Ovary (tissue), 9 donors: ENCODE measurements around the gene GPR78. TPM values are rescaled to one million over a fixed set of nuclear protein-coding genes. Genes with fewer than 3 reads are reported as not detected.

Experiments
- DNase-seq, 5 donors: peaks; one replicate each; pipeline ENCODE4 v3.0.0-alpha.2; 2019 to 2020
- H3K27ac ChIP-seq, 2 donors: fragments of 200-600 bp; one replicate each; pipeline versions ENCODE4 v1.5.1 to v1.8.0; 2019 to 2022
- H3K27me3 ChIP-seq: fragments of 200-600 bp; one replicate; pipeline ENCODE4 v1.8.0; 2022
- H3K36me3 ChIP-seq: fragments of 200-600 bp; sonication (generic); one replicate; pipeline ENCODE4 v1.5.1; 2019
- H3K4me1 ChIP-seq: one replicate; pipeline ENCODE4 v1.8.1; 2013; ENCODE audit warnings: mild to moderate bottlenecking, moderate library complexity; ENCODE audit not compliant: insufficient read depth
- H3K4me3 ChIP-seq: fragments of 200-600 bp; sonication (generic); one replicate; pipeline ENCODE4 v1.5.1; 2017
- H3K9me3 ChIP-seq, 2 donors: fragments of 200-600 bp in 1 of 2; sonication (generic) in 1 of 2; one replicate each; pipeline versions ENCODE4 v1.5.1 to v1.8.1; 2013 to 2019; ENCODE audit warnings: mild to moderate bottlenecking in 1 of 2, moderate library complexity in 1 of 2
- EP300 ChIP-seq: sonication (generic); formaldehyde crosslinking; IDR thresholded peaks from one replicate; pipeline ENCODE4 v1.6.1; 2017; ENCODE audit warnings: antibody characterized with exemption
- POLR2A ChIP-seq: fragments of 450-650 bp; IDR thresholded peaks from one replicate; pipeline ENCODE4 v1.6.1; 2017; ENCODE audit warnings: antibody characterized with exemption, mild to moderate bottlenecking, moderate library complexity
- WGBS, 3 donors: extraction: QIAGEN DNeasy Blood & Tissue Kit in 1 of 3; methylation state at CpG; one replicate each; pipeline versions ENCODE4 v1.1.5 to v1.1.7; 2013 to 2017; 5-methylcytosine and 5-hydroxymethylcytosine counted together
- intact Hi-C, 4 donors: fragments of 100-400 bp; cut with DNase I; formaldehyde crosslinking; loops; one replicate each; pipeline versions ENCODE4 v1.11.0 to v1.15.1; 2022 to 2023
- polyA plus RNA-seq, 2 donors: library from polyadenylated mRNA; stranded (reverse); fragments of 200-250 nt in 1 of 2; fragments of 350-450 nt in 1 of 2; fragmentation: Illumina TruSeq in 1 of 2; extraction: RNeasy Lipid Tissue Mini Kit (QIAGEN cat#74804) in 1 of 2; gene quantifications; one replicate each; pipeline ENCODE4 v1.2.3, GENCODE V29; 2013 to 2014
- total RNA-seq, 7 donors: library from RNA; depleted of rRNA in 2 of 7; stranded (reverse); fragments of >200 nt in 2 of 7; fragmentation: NEBNext Ultra II Directional in 3 of 7; extraction: Animal tissue kit (Norgen Biotek cat#: 25700) in 3 of 7; gene quantifications; one replicate each; pipeline versions ENCODE4 v1.1.0 to v1.2.4, GENCODE V29; 2016 to 2023
- TF ChIP-seq, protein P1 (sequence below), 3 donors: fragments of 450-650 bp in 2 of 3; fragments of 200-600 bp in 1 of 3; IDR thresholded peaks; one replicate each; pipeline versions ENCODE4 v1.5.1 to v1.8.0; 2016 to 2022; ENCODE audit warnings: antibody characterized with exemption in 3 of 3, mild to moderate bottlenecking in 1 of 3
- donor health status: DM: no; HTN: no; CAD: no; lungs with moderate emphysema.
- donor health status: DM: no; HTN: no; CAD: no.
- donor health status: Bipolar disorder and iron deficiency.
- donor health status: DM: yes; HTN: yes; CAD: no.
- donor health status: DM: no; HTN: no; CAD: no.
- donor health status: DM: yes; HTN: yes; CAD: no.

GPR78 gene
- total and polyA plus RNA-seq, 9 donors: 1.0 to 14.7 (median 5.4) TPM

DNA sequence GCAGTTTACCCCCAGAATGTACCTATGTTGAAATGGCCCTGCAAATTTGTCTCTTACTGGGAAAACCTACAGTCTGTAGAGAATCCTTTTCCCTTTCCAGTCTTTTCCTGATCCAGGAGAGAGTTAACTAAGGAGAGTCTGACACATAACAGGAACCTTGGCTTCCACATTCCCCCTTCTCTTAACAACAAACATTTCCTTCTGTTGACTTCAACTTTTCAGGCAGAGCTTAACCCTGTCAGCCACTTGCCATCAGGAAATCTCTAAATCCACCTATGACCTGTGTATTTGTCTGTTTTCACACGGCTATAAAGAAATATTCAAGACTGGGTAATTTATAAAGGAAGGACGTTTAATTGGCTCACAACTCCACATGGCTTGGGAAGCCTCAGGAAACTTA, 45.6 kb upstream of the GPR78 start:
- TF ChIP-seq POLR2A (no peak), EP300 (no peak)
- TF ChIP-seq, protein P1, sequence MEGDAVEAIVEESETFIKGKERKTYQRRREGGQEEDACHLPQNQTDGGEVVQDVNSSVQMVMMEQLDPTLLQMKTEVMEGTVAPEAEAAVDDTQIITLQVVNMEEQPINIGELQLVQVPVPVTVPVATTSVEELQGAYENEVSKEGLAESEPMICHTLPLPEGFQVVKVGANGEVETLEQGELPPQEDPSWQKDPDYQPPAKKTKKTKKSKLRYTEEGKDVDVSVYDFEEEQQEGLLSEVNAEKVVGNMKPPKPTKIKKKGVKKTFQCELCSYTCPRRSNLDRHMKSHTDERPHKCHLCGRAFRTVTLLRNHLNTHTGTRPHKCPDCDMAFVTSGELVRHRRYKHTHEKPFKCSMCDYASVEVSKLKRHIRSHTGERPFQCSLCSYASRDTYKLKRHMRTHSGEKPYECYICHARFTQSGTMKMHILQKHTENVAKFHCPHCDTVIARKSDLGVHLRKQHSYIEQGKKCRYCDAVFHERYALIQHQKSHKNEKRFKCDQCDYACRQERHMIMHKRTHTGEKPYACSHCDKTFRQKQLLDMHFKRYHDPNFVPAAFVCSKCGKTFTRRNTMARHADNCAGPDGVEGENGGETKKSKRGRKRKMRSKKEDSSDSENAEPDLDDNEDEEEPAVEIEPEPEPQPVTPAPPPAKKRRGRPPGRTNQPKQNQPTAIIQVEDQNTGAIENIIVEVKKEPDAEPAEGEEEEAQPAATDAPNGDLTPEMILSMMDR (IDR thresholded peaks at IDR 0.05): no peak
- WGBS, 3 donors: 17 to 38% (median 29%) methylated on average over 2 of the region's 2 CpGs
- intact Hi-C loops: no loop called here
- Histone ChIP-seq H3K36me3 (no peaks in the 10 kb centered on the region), H3K9me3 (no peaks in the 10 kb centered on the region), H3K27ac (peak overlapping the region in 1 of 2 donors; percentile 59), H3K4me3 (no peak overlapping the region), H3K4me1 (peaks cover 6% of the 10 kb centered on the region), H3K27me3 (no peaks in the 10 kb centered on the region)
- no peak for DNase-seq

DNA sequence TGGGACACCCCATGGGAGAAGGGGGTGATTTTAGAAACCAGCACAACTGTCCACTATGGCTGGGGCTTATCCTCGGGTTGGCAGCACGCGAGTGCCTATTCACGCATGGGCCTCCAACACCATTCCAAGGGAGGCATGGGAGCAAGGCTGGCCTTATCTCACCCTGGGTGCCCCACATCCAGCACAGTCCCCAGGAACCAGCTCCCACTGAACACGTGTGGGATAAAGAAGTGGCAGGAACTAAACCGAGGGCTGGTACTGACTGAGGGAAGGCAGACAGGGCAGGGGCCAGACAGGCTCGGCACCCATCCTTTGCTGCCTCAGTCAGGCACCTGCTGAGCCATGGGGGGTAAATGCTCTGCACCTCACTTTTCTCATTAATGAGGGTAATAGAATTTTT, 43.7 kb upstream of the GPR78 start:
- DNase-seq: no peak
- H3K4me1 ChIP-seq: peaks cover 6% of the 10 kb centered on the region
- H3K9me3 ChIP-seq: no peaks in the 10 kb centered on the region
- TF ChIP-seq POLR2A (no peak), EP300 (no peak)
- TF ChIP-seq, protein P1 (IDR thresholded peaks at IDR 0.05): no peak
- H3K4me3 ChIP-seq: no peak overlapping the region
- no peaks in the 10 kb centered on the region for H3K27me3 ChIP-seq
- no peak overlapping the region for H3K27ac ChIP-seq
- H3K36me3 ChIP-seq: no peaks in the 10 kb centered on the region
- intact Hi-C loops: no loop called here
- 88 to 93% (median 92%) methylated on average over 7 of the region's 7 CpGs for WGBS, 3 donors

DNA sequence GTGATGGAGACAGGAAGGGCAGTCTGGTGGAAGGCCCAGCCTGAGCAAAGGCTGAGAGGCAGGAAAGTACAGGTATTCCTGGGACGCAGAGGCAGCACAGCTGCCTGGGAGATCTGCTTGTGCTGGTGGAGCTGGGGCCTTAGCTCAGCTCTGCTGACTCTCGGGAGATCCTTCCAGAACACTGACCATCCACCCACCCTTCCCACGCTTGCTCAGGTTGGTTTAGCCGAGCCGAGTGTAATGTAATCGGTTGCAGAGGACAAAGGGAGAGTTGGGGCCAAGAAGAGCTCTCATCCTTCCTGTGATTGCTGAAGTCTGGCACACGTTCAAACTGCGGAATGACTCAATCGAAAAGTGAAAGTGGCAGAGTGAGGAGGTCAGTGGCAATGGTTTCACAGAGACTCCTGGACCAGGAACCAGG, 43.1 kb upstream of the GPR78 start:
- 12 to 15% (median 14%) methylated on average over 9 of the region's 9 CpGs for WGBS, 3 donors
- intact Hi-C loops: no loop called here
- Histone ChIP-seq H3K4me1 (peaks cover 6% of the 10 kb centered on the region), H3K27ac (peak overlapping the region in 1 of 2 donors; percentile 18), H3K4me3 (no peak overlapping the region), H3K27me3 (no peaks in the 10 kb centered on the region), H3K36me3 (no peaks in the 10 kb centered on the region), H3K9me3 (no peaks in the 10 kb centered on the region)
- TF ChIP-seq, protein P1 (IDR thresholded peaks at IDR 0.05): no peak
- TF ChIP-seq POLR2A: no peak
- no peak for TF ChIP-seq EP300
- DNase-seq: peak; percentile 65 to 85 (median 79)

DNA sequence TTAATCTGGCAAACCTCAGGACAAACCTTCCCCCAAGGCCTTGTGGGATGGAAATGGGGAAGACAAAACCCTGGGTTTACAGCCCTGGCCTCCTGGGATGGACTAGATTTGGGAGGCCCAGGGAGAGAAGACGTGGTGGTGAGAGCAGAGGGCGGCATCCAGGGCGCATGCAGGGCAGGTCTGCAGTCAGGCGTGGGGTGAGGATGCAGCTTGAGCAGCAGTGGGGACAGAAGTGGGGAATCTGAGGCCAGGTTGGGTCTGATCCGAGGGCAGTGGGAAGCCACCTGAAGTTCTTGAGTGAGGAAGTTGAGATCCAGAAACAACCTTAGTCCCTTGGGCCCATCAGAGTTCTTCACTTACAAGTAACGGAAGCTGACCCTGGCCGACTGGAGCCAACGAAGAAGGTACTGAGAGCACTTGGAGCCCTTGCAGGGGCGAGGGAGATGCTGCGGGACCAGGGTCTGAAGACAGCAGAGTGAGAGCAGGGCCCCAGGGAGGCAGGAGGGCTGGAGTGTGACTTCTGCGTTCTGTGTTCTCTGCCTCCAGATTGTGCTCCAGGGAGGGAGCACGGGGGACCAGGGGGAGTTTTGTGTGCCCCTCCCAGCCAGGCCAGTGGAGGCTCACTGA, 42.0 kb upstream of the GPR78 start:
- no peak overlapping the region for H3K4me3 ChIP-seq
- H3K9me3 ChIP-seq: no peaks in the 10 kb centered on the region
- TF ChIP-seq, protein P1 (IDR thresholded peaks at IDR 0.05): no peak
- TF ChIP-seq POLR2A (no peak), EP300 (no peak)
- 94 to 95% (median 95%) methylated on average over 12 of the region's 12 CpGs for WGBS, 3 donors
- H3K4me1 ChIP-seq: peaks cover 6% of the 10 kb centered on the region
- no peaks in the 10 kb centered on the region for H3K36me3 ChIP-seq
- H3K27me3 ChIP-seq: no peaks in the 10 kb centered on the region
- H3K27ac ChIP-seq: no peak overlapping the region
- intact Hi-C loops: no loop called here
- DNase-seq: peak in 1 of 5 donors; percentile 32
